ENCODE measurements around the gene SSTR5.

- TF ChIP-seq ZNF274 (IDR thresholded peaks at IDR 0.05; ENCODE audit: low read depth, low read length) (no peak), SUZ12 (IDR thresholded peaks at IDR 0.05; ENCODE audit: extremely low read depth, insufficient read depth, insufficient read length) (no peak)
Observed at GRCh38 chr16:1126044-1126443, 53.5 kb downstream of the SSTR5 start.
